K562 (cell line): Measurements from ENCODE around the gene TMEM144. TPM values are rescaled to one million over a fixed set of nuclear protein-coding genes. Genes with fewer than 3 reads are reported as not detected.
A peak's percentile ranks its signal among the peaks of the same experiment; 100 is the strongest.

Source experiments
- BRF2 ChIP-seq: IDR thresholded peaks from 3 replicates; pipeline ENCODE4 v1.6.1; 2011; ENCODE audit warnings: borderline replicate concordance, mild to moderate bottlenecking; ENCODE audit not compliant: insufficient read length, insufficient read depth
- GABPA ChIP-seq: fragments of 200-800 bp; sonication (Bioruptor generic); conservative IDR thresholded peaks from 2 replicates; pipeline ENCODE4 v1.6.1; 2016; ENCODE audit warnings: low read depth, missing genetic modification characterization, missing compliant biosample characterization
- MTA1 ChIP-seq: fragments of 450-650 bp; IDR thresholded peaks from 2 replicates; pipeline ENCODE4 v1.6.1; 2017; ENCODE audit warnings: borderline replicate concordance
- NCOA6 ChIP-seq: fragments of 450-650 bp; IDR thresholded peaks from 2 replicates; pipeline ENCODE4 v1.6.1; 2017; ENCODE audit warnings: mild to moderate bottlenecking
- PHF8 ChIP-seq: fragments of 200-600 bp; sonication (generic); IDR thresholded peaks from 2 replicates; pipeline ENCODE4 v1.6.1; 2012; ENCODE audit warnings: mixed run types, mild to moderate bottlenecking, inconsistent platforms, low read length, moderate library complexity, borderline replicate concordance
- RFX5 ChIP-seq: IDR thresholded peaks from 2 replicates; pipeline ENCODE4 v1.6.1; 2011; ENCODE audit warnings: low read depth, mild to moderate bottlenecking, improper control_type of control experiment, low read length
- TCF7L2 ChIP-seq: fragments of 150-350 bp; IDR thresholded peaks from 2 replicates; pipeline ENCODE4 v1.6.1; 2016; ENCODE audit warnings: low read depth, mild to moderate bottlenecking, low read length, moderate library complexity
- ZNF311 ChIP-seq: fragments of 250-450 bp; sonication (Bioruptor Pico); IDR thresholded peaks from 2 replicates; pipeline ENCODE4 v1.4.0; 2020; ENCODE audit warnings: mild to moderate bottlenecking, moderate library complexity
- ZNF639 ChIP-seq, 2 experiments: fragments of 200-800 bp in 1 of 2; sonication (Bioruptor generic) in 1 of 2; sonication (generic) in 1 of 2; formaldehyde crosslinking in 1 of 2; IDR thresholded peaks in 1 of 2; conservative IDR thresholded peaks in 1 of 2; 2 replicates each; pipeline versions ENCODE4 v1.5.0 to v1.6.1; 2016 to 2020; ENCODE audit warnings: missing compliant biosample characterization in 1 of 2, missing genetic modification characterization in 1 of 2, missing genetic modification reagents in 1 of 2
- polyA plus RNA-seq, 8 experiments: library from polyadenylated mRNA; depleted of rRNA in 4 of 8; stranded (reverse) in 5 of 8; unstranded in 3 of 8; fragments of >200 nt; fragmentation: Nextera tagmentation in 2 of 8; fragmentation: Illumina TruSeq in 1 of 8; extraction: Ambion mirVana in 2 of 8; extraction: Trizol in 1 of 8; gene quantifications; 2 replicates each; pipeline versions ENCODE4 v1.2.1 to v1.2.3, GENCODE V29; 2011 to 2014; ENCODE audit warnings: inconsistent platforms in 1 of 8, missing spikeins in 1 of 8
- total RNA-seq, 7 experiments: library from RNA; depleted of rRNA in 6 of 7; stranded (reverse); fragments of >200 nt in 6 of 7; fragmentation: Illumina TruSeq in 2 of 7; extraction: Trizol in 2 of 7; gene quantifications; 2 replicates each; pipeline versions ENCODE4 v1.2.1 to v1.2.3, GENCODE V29; 2011 to 2021; ENCODE audit warnings: low replicate concordance in 1 of 7
- TF ChIP-seq, protein P1 (sequence below): fragments of 450-650 bp; IDR thresholded peaks from 2 replicates; pipeline ENCODE4 v1.6.1; 2016; ENCODE audit warnings: mild to moderate bottlenecking, moderate library complexity

Gene TMEM144
- total and polyA plus RNA-seq, 9 of the 15 experiments (the other 6 are each of a cell fraction or from before 2014, with no cell fraction given): 4.0 to 12.0 (median 6.1) TPM

DNA sequence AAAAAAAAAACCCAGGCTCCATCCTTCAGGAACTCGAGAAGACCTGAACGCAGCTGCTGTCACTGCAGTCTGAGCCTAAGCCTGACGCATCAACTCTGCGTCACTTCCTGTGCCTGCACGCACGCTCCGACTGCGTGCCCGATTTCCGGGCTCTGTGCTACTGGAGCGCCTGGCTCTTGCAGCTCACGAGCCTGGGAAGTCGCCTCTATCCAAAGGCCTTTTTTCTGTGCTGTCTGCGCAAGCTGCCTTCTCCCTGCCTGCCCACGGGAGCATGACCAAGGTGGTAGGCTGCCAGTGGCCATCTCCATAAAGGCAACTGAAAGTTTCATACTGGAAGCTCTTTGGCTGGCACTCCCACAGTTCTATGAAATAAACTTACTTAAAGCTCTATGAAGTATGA is 27.6 kb upstream of the TMEM144 start (continued):
- no peak for TF ChIP-seq RFX5
- peak; percentile 86 for TF ChIP-seq MTA1
- TF ChIP-seq, protein P1, sequence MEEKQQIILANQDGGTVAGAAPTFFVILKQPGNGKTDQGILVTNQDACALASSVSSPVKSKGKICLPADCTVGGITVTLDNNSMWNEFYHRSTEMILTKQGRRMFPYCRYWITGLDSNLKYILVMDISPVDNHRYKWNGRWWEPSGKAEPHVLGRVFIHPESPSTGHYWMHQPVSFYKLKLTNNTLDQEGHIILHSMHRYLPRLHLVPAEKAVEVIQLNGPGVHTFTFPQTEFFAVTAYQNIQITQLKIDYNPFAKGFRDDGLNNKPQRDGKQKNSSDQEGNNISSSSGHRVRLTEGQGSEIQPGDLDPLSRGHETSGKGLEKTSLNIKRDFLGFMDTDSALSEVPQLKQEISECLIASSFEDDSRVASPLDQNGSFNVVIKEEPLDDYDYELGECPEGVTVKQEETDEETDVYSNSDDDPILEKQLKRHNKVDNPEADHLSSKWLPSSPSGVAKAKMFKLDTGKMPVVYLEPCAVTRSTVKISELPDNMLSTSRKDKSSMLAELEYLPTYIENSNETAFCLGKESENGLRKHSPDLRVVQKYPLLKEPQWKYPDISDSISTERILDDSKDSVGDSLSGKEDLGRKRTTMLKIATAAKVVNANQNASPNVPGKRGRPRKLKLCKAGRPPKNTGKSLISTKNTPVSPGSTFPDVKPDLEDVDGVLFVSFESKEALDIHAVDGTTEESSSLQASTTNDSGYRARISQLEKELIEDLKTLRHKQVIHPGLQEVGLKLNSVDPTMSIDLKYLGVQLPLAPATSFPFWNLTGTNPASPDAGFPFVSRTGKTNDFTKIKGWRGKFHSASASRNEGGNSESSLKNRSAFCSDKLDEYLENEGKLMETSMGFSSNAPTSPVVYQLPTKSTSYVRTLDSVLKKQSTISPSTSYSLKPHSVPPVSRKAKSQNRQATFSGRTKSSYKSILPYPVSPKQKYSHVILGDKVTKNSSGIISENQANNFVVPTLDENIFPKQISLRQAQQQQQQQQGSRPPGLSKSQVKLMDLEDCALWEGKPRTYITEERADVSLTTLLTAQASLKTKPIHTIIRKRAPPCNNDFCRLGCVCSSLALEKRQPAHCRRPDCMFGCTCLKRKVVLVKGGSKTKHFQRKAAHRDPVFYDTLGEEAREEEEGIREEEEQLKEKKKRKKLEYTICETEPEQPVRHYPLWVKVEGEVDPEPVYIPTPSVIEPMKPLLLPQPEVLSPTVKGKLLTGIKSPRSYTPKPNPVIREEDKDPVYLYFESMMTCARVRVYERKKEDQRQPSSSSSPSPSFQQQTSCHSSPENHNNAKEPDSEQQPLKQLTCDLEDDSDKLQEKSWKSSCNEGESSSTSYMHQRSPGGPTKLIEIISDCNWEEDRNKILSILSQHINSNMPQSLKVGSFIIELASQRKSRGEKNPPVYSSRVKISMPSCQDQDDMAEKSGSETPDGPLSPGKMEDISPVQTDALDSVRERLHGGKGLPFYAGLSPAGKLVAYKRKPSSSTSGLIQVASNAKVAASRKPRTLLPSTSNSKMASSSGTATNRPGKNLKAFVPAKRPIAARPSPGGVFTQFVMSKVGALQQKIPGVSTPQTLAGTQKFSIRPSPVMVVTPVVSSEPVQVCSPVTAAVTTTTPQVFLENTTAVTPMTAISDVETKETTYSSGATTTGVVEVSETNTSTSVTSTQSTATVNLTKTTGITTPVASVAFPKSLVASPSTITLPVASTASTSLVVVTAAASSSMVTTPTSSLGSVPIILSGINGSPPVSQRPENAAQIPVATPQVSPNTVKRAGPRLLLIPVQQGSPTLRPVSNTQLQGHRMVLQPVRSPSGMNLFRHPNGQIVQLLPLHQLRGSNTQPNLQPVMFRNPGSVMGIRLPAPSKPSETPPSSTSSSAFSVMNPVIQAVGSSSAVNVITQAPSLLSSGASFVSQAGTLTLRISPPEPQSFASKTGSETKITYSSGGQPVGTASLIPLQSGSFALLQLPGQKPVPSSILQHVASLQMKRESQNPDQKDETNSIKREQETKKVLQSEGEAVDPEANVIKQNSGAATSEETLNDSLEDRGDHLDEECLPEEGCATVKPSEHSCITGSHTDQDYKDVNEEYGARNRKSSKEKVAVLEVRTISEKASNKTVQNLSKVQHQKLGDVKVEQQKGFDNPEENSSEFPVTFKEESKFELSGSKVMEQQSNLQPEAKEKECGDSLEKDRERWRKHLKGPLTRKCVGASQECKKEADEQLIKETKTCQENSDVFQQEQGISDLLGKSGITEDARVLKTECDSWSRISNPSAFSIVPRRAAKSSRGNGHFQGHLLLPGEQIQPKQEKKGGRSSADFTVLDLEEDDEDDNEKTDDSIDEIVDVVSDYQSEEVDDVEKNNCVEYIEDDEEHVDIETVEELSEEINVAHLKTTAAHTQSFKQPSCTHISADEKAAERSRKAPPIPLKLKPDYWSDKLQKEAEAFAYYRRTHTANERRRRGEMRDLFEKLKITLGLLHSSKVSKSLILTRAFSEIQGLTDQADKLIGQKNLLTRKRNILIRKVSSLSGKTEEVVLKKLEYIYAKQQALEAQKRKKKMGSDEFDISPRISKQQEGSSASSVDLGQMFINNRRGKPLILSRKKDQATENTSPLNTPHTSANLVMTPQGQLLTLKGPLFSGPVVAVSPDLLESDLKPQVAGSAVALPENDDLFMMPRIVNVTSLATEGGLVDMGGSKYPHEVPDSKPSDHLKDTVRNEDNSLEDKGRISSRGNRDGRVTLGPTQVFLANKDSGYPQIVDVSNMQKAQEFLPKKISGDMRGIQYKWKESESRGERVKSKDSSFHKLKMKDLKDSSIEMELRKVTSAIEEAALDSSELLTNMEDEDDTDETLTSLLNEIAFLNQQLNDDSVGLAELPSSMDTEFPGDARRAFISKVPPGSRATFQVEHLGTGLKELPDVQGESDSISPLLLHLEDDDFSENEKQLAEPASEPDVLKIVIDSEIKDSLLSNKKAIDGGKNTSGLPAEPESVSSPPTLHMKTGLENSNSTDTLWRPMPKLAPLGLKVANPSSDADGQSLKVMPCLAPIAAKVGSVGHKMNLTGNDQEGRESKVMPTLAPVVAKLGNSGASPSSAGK: peak; percentile 72
- no peak for TF ChIP-seq ZNF311 (CRISPR knock-in tag)
- TF ChIP-seq ZNF639 (CRISPR knock-in tag; conservative IDR thresholded peaks at IDR 0.05 in 1 of 2, IDR thresholded peaks at IDR 0.05 in 1 of 2): no peak
- TF ChIP-seq TCF7L2: no peak
- TF ChIP-seq BRF2: no peak
- TF ChIP-seq NCOA6: no peak
- peak; percentile 68 for TF ChIP-seq PHF8
- peak; percentile 94 for TF ChIP-seq GABPA (tag)
